LNCAP (cell line): ENCODE data around the gene PRICKLE2.

Experiments
- CTCF ChIP-seq: fragments of 450-650 bp; IDR thresholded peaks from 2 replicates; pipeline ENCODE4 v1.5.1; 2017; ENCODE audit warnings: mild to moderate bottlenecking

Gene PRICKLE2

GRCh38 chr3:64130436-64130835 lies 94.8 kb downstream of the PRICKLE2 start:
- TF ChIP-seq CTCF = no peak

- no peak for TF ChIP-seq CTCF
Measured at GRCh38 chr3:64129581-64129980, 95.7 kb downstream of the PRICKLE2 start.

- TF ChIP-seq CTCF = no peak
Measured at GRCh38 chr3:64129106-64129505, 96.2 kb downstream of the PRICKLE2 start.

- TF ChIP-seq CTCF = no peak
Measured at GRCh38 chr3:64125561-64125960, 99.7 kb downstream of the PRICKLE2 start.

GRCh38 chr3:64123931-64124330 lies 101.3 kb downstream of the PRICKLE2 start:
- no peak for TF ChIP-seq CTCF

- TF ChIP-seq CTCF = no peak
Measured at GRCh38 chr3:64122476-64122875, 102.8 kb downstream of the PRICKLE2 start.

- no peak for TF ChIP-seq CTCF
Measured at GRCh38 chr3:64121750-64122311, 103.4 kb downstream of the PRICKLE2 start.

GRCh38 chr3:64120876-64121275 lies 104.4 kb downstream of the PRICKLE2 start:
- no peak for TF ChIP-seq CTCF
